ENCODE measurements around the gene TMEM238.

The TMEM238 gene

GRCh38 chr19:55385724-55386492 lies 1.8 kb upstream of the TMEM238 start, which contains the start of gene RPL28:
Gene RPL28, plus strand, starts transcription at chr19:55385932. Its CDS starts 426 bp downstream, at chr19:55386358.
- peaks cover 31% of the 10 kb centered on the region for H3K36me3 ChIP-seq (ENCODE audit: low read length)
- TF ChIP-seq EZH2phosphoT487 (conservative IDR thresholded peaks at IDR 0.05; ENCODE audit: low read length), result no peak
- no peak for TF ChIP-seq CTCF (IDR thresholded peaks at IDR 0.05; ENCODE audit: insufficient read depth, low read length, poor library complexity, severe bottlenecking)
- peaks cover 43% of the 10 kb centered on the region for H3F3A ChIP-seq (ENCODE audit: insufficient read depth)
- H3K9me2 ChIP-seq (replicated peaks; ENCODE audit: insufficient read depth, low read length), result no peaks in the 10 kb centered on the region
- H3K27me3 ChIP-seq (ENCODE audit: low read length), result no peaks in the 10 kb centered on the region
- H3K9me3 ChIP-seq (ENCODE audit: insufficient read depth, low read length), result no peaks in the 10 kb centered on the region
- peaks cover 21% of the 10 kb centered on the region for H3K79me2 ChIP-seq (ENCODE audit: insufficient read depth, low read length)
- H2AFZ ChIP-seq (ENCODE audit: low read depth, low read length, severe bottlenecking), result peak within 1 kb of the TSS; percentile 82
- peak within 1 kb of the TSS; percentile 85 for H3K27ac ChIP-seq (ENCODE audit: low read depth, low read length)
- peaks cover 26% of the 10 kb centered on the region for H4K20me1 ChIP-seq (ENCODE audit: low read depth, low read length)
- H3K4me3 ChIP-seq (ENCODE audit: insufficient read depth, low read length, poor library complexity, severe bottlenecking), result peak within 1 kb of the TSS; percentile 90
- peak within 1 kb of the TSS; percentile 92 for H3K4me2 ChIP-seq (ENCODE audit: low read depth, low read length, poor library complexity, severe bottlenecking)
- H3K9ac ChIP-seq (ENCODE audit: low read length), result peak within 1 kb of the TSS; percentile 98

- Histone ChIP-seq H3K4me3 (ENCODE audit: insufficient read depth, low read length, poor library complexity, severe bottlenecking) (peak overlapping the region; percentile 56), H4K20me1 (ENCODE audit: low read depth, low read length) (peaks cover 26% of the 10 kb centered on the region), H3K79me2 (ENCODE audit: insufficient read depth, low read length) (peaks cover 21% of the 10 kb centered on the region), H2AFZ (ENCODE audit: low read depth, low read length, severe bottlenecking) (peak overlapping the region; percentile 82), H3K4me2 (ENCODE audit: low read depth, low read length, poor library complexity, severe bottlenecking) (peak overlapping the region; percentile 82), H3K27me3 (ENCODE audit: low read length) (no peaks in the 10 kb centered on the region), H3K36me3 (ENCODE audit: low read length) (peaks cover 31% of the 10 kb centered on the region), H3K9ac (ENCODE audit: low read length) (peak overlapping the region; percentile 98), H3K9me3 (ENCODE audit: insufficient read depth, low read length) (no peaks in the 10 kb centered on the region), H3K27ac (ENCODE audit: low read depth, low read length) (peak overlapping the region; percentile 85), H3K9me2 (replicated peaks; ENCODE audit: insufficient read depth, low read length) (no peaks in the 10 kb centered on the region), H3F3A (ENCODE audit: insufficient read depth) (peaks cover 35% of the 10 kb centered on the region)
- TF ChIP-seq CTCF (IDR thresholded peaks at IDR 0.05; ENCODE audit: insufficient read depth, low read length, poor library complexity, severe bottlenecking) (no peak), EZH2phosphoT487 (conservative IDR thresholded peaks at IDR 0.05; ENCODE audit: low read length) (no peak)
These were observed 1.0 kb upstream of the TMEM238 start for GRCh38 chr19:55384920-55385723.

GRCh38 chr19:55383279-55384130 lies 587 bp downstream of the TMEM238 start:
- peaks cover 27% of the 10 kb centered on the region for H3F3A ChIP-seq (ENCODE audit: insufficient read depth)
- H3K9ac ChIP-seq (ENCODE audit: low read length), result peak overlapping the region; percentile 98
- H3K9me3 ChIP-seq (ENCODE audit: insufficient read depth, low read length), result no peaks in the 10 kb centered on the region
- H3K9me2 ChIP-seq (replicated peaks; ENCODE audit: insufficient read depth, low read length), result no peaks in the 10 kb centered on the region
- peak overlapping the region; percentile 38 for H2AFZ ChIP-seq (ENCODE audit: low read depth, low read length, severe bottlenecking)
- H3K4me2 ChIP-seq (ENCODE audit: low read depth, low read length, poor library complexity, severe bottlenecking), result peak overlapping the region; percentile 82
- peaks cover 20% of the 10 kb centered on the region for H4K20me1 ChIP-seq (ENCODE audit: low read depth, low read length)
- peak overlapping the region; percentile 85 for H3K27ac ChIP-seq (ENCODE audit: low read depth, low read length)
- peaks cover 26% of the 10 kb centered on the region for H3K36me3 ChIP-seq (ENCODE audit: low read length)
- H3K27me3 ChIP-seq (ENCODE audit: low read length), result no peaks in the 10 kb centered on the region
- no peak for TF ChIP-seq CTCF (IDR thresholded peaks at IDR 0.05; ENCODE audit: insufficient read depth, low read length, poor library complexity, severe bottlenecking)
- TF ChIP-seq EZH2phosphoT487 (conservative IDR thresholded peaks at IDR 0.05; ENCODE audit: low read length), result no peak
- peaks cover 21% of the 10 kb centered on the region for H3K79me2 ChIP-seq (ENCODE audit: insufficient read depth, low read length)
- H3K4me3 ChIP-seq (ENCODE audit: insufficient read depth, low read length, poor library complexity, severe bottlenecking), result peak overlapping the region; percentile 56

Measured in SU-DHL-6 (cell line).